ENCODE measurements around the gene ACTL10. TPM values are rescaled to one million over a fixed set of nuclear protein-coding genes. Genes with fewer than 3 reads are reported as not detected.
A peak's percentile ranks its signal among the peaks of the same experiment; 100 is the strongest.

The ACTL10 gene
- total RNA-seq, 1 experiment from 2014 or later = 0.46 TPM

GRCh38 chr20:33664085-33664761, 2.5 kb upstream of the ACTL10 start:
- Histone ChIP-seq H2BK15ac (ENCODE audit: low read depth, low read length) (no peak overlapping the region), H3K9me3 (ENCODE audit: control insufficient read depth, low read depth, low read length) (no peaks in the 10 kb centered on the region), H3K27me3 (ENCODE audit: insufficient read depth, low read length) (no peaks in the 10 kb centered on the region), H2BK20ac (ENCODE audit: low read depth, low read length, poor library complexity, severe bottlenecking) (no peak overlapping the region), H3K79me1 (ENCODE audit: insufficient read depth, low read depth, low read length, poor library complexity, severe bottlenecking) (no peaks in the 10 kb centered on the region), H4K8ac (replicated peaks; ENCODE audit: insufficient read length, low read depth, low read length) (no peak overlapping the region), H4K91ac (ENCODE audit: insufficient read length, low read depth, low read length) (no peak overlapping the region), H2BK12ac (ENCODE audit: insufficient read length, low read depth, low read length) (no peak overlapping the region), H2AK5ac (ENCODE audit: insufficient read length, low read length) (no peak overlapping the region), H3K79me2 (ENCODE audit: insufficient read depth, low read length) (no peaks in the 10 kb centered on the region), H3K4me1 (ENCODE audit: insufficient read depth, low read length) (no peaks in the 10 kb centered on the region; the same call in 1 of the 2 replicates), H3K23ac (ENCODE audit: insufficient read length, low read depth, low read length) (no peak overlapping the region), H3T11ph (ENCODE audit: low read length) (no peak overlapping the region), H3K14ac (ENCODE audit: insufficient read depth, low read length) (peak overlapping the region; percentile 90), H4K5ac (ENCODE audit: insufficient read length, low read depth, low read length) (no peak overlapping the region), H3K4ac (ENCODE audit: low read depth, low read length) (no peak overlapping the region), H3K56ac (ENCODE audit: insufficient read length, low read depth, low read length) (no peak overlapping the region), H2AFZ (ENCODE audit: low read length) (no peak overlapping the region), H3K4me2 (ENCODE audit: insufficient read depth, insufficient read length, low read length) (peak overlapping the region; percentile 78), H3K9ac (ENCODE audit: extremely low read depth, insufficient read length, low read length) (peak overlapping the region; percentile 60), H2BK5ac (ENCODE audit: insufficient read length, low read length) (no peak overlapping the region), H4K20me1 (ENCODE audit: control insufficient read depth, insufficient read depth, insufficient read length) (no peaks in the 10 kb centered on the region), H3K27ac (ENCODE audit: insufficient read length, low read depth, low read length) (no peak overlapping the region), H3K18ac (ENCODE audit: insufficient read length, low read depth, low read length) (peak overlapping the region; percentile 83), H2BK120ac (ENCODE audit: low read depth, low read length, poor library complexity, severe bottlenecking) (no peak overlapping the region), H3K23me2 (ENCODE audit: insufficient read length, low read depth, low read length, poor library complexity, severe bottlenecking) (peaks cover 18% of the 10 kb centered on the region)
- Mint-ChIP-seq H3K9me3 (no peaks in the 10 kb centered on the region), H3K27me3 (ENCODE audit: low read depth) (peaks cover 4% of the 10 kb centered on the region), H3K36me3 (ENCODE audit: insufficient read depth in 1 of 3, low read depth in 3 of 3) (peaks cover 12 to 38% (median 14%) of the 10 kb centered on the region in 3 experiments), H3K27ac (peak overlapping the region in 2 of 3 experiments; percentile 86; a peak in 4 of 7 replicates), H3K4me3 (peak overlapping the region; percentile 81), H3K4me1 (peaks cover 29 to 32% of the 10 kb centered on the region in 2 experiments)
- DNase-seq = no peak
- TF ChIP-seq, protein P1, sequence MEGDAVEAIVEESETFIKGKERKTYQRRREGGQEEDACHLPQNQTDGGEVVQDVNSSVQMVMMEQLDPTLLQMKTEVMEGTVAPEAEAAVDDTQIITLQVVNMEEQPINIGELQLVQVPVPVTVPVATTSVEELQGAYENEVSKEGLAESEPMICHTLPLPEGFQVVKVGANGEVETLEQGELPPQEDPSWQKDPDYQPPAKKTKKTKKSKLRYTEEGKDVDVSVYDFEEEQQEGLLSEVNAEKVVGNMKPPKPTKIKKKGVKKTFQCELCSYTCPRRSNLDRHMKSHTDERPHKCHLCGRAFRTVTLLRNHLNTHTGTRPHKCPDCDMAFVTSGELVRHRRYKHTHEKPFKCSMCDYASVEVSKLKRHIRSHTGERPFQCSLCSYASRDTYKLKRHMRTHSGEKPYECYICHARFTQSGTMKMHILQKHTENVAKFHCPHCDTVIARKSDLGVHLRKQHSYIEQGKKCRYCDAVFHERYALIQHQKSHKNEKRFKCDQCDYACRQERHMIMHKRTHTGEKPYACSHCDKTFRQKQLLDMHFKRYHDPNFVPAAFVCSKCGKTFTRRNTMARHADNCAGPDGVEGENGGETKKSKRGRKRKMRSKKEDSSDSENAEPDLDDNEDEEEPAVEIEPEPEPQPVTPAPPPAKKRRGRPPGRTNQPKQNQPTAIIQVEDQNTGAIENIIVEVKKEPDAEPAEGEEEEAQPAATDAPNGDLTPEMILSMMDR (conservative IDR thresholded peaks at IDR 0.05) = no peak
- no CpG with 5 or more reads among the region's 9 CpGs for WGBS (ENCODE audit: extremely low coverage, insufficient read length, low lambda C conversion rate)

Measured in H9 (cell line).